ENCODE measurements around the gene PCDHGA9.
A peak's percentile ranks its signal among the peaks of the same experiment; 100 is the strongest.
"Not testable (repeated sequence)": the region's sequence is repeated elsewhere in the genome, so short reads cannot be mapped to it uniquely, and the experiment has no call there.

DNA sequence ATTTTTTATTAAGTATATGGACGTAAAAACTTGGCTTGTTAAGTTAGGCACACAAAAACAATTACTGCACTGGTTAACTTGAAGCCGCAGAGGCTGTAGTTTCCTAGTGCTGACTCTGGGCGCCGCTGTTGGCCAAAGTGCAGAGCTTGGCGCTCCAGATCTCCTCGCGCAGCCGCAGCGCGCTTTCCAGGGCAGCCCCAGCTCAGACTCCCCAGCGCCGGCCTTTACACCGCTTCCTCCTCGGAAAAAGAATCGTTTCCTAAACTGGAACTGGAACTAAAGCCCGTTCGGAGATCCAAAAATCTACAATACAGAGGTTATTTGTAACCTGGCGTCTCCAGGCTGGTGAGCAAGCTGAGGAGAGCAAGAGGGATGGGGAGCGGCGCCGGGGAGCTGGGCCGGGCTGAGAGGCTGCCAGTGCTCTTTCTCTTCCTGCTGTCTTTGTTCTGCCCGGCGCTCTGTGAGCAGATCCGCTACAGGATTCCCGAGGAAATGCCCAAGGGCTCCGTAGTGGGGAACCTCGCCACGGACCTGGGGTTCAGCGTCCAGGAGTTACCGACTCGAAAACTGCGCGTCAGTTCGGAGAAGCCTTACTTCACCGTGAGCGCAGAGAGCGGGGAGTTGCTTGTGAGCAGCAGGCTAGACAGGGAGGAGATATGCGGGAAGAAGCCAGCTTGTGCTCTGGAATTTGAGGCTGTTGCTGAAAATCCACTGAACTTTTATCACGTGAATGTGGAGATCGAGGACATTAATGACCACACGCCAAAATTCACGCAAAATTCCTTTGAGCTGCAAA lies 4.6 kb upstream of the PCDHGA9 start, which contains the start of gene PCDHGB5:
- TF ChIP-seq, protein P1, sequence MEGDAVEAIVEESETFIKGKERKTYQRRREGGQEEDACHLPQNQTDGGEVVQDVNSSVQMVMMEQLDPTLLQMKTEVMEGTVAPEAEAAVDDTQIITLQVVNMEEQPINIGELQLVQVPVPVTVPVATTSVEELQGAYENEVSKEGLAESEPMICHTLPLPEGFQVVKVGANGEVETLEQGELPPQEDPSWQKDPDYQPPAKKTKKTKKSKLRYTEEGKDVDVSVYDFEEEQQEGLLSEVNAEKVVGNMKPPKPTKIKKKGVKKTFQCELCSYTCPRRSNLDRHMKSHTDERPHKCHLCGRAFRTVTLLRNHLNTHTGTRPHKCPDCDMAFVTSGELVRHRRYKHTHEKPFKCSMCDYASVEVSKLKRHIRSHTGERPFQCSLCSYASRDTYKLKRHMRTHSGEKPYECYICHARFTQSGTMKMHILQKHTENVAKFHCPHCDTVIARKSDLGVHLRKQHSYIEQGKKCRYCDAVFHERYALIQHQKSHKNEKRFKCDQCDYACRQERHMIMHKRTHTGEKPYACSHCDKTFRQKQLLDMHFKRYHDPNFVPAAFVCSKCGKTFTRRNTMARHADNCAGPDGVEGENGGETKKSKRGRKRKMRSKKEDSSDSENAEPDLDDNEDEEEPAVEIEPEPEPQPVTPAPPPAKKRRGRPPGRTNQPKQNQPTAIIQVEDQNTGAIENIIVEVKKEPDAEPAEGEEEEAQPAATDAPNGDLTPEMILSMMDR (IDR thresholded peaks at IDR 0.05), result peak in 2 of 3 donors; percentile 38 to 40
- not testable (repeated sequence) for TF ChIP-seq POLR2A, POLR2AphosphoS5 (IDR thresholded peaks at IDR 0.05)

Data from breast epithelium (tissue), 3 donors.